GM18519 (cell line): ENCODE data around the gene SLC22A4.

ENCODE experiments used
- ATAC-seq: cut with Tn5 transposase; IDR thresholded peaks from one replicate; pipeline ENCODE4 v1.9.1; 2021; ENCODE audit warnings: mild to moderate bottlenecking, moderate library complexity; ENCODE audit not compliant: unreplicated experiment, low FRiP score

The SLC22A4 gene

DNA sequence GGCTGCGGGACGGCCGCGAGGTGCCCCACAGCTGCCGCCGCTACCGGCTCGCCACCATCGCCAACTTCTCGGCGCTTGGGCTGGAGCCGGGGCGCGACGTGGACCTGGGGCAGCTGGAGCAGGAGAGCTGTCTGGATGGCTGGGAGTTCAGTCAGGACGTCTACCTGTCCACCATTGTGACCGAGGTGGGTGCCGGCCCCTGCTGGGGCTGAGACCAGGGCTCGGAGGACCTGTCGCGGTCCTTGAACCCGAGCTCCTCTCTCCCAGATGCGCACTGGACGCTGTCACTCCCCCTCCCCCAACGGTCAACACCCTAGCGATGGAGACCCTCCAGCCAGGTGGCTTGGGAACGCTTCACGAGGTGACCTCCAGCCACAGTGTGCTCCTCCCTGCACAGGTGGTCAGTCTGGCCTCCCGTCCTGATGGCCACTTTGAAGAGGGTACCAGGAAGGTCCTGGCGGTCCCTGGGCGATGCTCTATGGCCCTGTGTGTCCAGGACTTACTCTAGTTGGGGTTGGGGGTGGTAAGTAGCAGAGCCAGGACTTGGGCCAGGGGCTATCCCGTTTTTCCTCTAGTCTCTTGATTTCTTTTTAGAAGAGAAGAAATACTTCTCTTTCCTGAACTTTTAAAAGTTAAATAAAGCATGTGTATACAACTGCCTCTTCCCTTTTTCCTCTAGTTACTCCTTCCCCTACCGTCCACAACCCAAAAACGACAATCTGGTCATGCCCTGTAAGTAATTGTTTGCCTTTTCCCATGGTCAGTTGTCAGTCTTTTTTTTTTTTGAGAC is 76.2 kb downstream of the SLC22A4 start:
- ATAC-seq, result no peak

DNA sequence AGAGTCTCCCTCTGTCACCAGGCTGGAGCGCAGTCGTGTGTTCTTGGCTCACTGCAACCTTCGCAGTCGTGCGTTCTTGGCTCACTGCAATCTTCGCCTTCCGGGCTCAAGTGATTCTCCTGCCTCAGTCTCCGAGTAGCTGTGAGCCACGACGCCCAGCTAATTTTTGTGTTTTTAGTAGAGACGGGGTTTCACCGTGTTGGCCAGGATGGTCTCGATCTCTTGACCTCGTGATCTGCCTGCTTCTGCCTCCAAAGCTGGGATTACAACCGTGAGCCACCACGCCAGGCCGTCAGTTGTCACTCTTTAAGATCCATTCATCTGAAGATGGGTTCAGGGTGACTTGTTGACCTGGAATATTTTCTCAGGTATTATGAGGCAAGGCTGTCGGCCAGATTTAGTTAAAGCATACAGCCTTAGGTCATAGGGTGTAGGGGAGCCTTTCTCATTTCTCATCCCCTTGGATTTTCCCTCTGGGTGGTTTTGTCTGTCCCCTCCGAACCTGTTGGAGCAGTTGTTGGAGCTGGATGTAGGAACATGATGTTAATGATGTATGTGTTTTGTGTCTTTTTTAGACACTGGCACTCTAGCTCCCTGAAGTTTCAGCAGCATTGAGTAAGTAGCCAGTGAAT is 76.9 kb downstream of the SLC22A4 start:
- ATAC-seq, result no peak

DNA sequence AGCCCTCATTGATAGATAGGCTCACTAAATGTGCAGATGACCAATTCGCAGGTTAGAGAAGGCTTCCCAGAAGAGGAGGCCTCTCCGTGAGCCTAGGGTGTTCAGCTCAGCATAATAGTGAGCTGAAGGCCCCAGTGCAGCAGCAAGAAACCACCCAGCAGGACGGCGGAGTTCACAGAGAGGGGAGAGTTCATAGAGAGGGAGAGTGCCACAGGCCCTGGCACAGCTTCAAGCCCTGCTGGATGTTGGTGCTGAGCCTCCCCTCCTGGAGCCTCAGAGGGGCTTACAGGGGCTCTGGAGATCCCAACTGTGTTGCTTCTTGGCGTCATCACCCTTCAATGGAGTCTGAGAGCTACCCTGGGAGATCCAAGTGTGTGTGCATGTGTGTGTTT is 77.4 kb downstream of the SLC22A4 start:
- ATAC-seq, result no peak

DNA sequence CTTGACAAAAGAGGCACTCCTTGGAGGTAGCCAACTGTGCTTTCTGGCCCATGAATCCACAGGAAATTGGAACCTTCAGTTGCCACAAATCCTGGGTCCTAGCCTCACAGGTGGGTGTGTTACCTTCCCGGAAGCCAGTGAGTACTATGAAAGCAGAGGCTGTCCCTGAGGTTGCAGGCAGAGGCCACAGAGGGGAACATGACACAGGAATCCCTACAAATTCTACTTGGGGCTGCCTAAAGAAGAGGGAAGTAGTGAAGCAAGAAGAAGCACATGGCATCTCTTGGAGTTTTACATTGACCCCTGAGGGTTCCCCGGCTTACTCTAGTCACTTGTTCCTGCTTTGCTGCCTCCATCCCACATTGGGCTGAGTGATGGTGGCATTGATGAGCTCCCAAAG is 77.9 kb downstream of the SLC22A4 start:
- no peak for ATAC-seq

DNA sequence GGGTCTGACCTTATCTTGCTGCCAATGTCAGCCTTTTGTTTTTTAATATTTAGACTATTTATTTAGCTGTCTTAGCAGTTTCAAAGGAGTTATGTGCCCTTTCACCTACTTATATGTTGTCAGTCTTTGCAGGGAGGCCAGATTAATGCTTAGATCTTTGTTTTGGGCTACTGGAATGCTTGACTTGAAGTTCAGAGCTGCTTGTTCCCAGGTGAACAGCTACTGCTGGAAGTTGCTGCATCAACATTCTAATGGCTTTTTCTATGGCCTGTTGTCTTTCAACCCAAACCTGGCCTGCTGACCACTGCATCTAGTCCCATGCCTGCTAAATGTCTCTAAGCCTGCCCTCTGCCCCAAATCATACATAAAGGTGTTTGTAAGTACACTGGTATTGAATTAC is 78.3 kb downstream of the SLC22A4 start:
- no peak for ATAC-seq

DNA sequence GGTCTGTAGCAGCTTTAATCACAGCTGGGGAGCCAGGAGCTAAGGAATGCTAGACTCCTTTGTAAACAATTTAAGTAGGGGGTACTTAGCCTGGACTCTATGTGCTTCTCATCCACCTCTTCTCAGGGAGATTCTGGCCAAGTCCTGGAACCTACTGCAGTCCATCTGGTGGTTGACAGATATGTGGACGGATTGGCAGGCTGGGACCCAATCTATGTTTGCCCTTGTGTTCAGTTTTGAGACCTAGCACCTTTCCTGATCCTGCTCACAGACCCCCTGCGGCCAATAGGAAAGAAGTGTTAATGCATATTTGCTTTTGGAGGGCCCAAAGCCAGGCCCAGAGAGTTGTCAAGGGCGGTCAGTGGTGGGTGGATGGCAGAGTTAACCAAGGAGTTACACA is 81.8 kb downstream of the SLC22A4 start:
- no peak for ATAC-seq

DNA sequence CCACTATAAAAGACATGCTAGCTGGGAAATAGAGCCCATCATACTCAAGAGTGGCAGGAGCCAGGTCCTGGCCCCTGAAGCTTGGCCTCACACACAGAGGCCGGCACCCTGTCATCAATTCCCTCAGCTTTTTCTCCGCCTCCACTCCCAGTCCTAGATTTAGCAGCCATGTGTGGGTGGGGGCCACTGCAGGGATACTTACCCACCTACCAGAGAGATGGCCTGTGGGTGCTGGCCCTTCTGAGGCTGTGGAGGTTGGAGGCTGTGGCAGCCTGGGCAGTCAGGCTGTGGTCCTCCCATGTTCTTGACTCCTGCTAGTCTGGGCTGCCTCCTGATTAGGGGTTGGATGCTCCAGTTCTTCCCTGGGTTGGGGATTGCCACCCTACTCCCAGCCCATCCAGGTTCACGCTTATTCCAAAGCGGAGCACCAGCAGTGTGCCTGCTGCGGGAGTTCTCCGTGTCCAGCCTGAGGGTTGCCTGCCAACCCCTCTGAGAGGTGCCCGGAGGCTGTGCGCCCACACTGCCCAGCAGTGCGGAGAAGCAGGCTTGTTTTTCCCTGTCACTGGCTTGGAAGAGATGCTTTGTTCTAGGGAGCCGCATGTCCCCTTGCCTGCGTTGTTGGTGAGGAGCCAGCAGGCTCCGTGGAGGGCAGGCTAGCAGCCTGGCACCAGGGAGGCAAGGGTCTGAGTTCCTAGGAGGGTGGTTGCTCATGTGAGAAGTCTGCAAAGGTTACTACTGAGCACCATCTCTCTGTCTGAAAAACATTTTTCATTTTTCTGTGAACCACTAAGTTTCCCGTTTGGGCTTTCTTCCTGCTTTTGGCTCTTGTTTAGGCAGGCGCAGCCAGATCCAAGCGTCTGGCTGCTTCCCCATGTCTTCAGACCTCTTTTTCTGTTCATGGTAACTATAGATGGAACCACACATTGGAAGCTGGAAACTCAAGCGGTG is 82.8 kb downstream of the SLC22A4 start:
- no peak for ATAC-seq

DNA sequence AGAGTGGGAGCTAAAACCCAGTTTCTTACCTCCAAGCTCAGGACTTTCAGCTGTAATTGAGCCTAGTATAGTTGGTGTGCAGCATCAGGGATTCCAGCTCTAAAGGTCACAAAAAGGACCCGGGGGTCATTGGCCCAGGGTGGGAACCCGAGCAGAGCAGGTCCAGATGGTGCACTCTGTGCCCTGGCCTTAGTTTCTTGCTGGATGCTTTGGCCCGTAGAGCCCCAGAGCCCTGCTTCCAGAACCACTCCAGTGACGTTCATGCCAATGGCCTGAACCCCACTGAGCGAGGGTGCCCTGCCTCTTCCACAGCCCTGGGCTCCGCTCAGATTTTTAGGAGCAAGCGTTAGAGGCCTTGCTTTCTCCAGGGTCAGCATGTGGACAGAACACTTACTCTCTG is 83.5 kb downstream of the SLC22A4 start:
- no peak for ATAC-seq

DNA sequence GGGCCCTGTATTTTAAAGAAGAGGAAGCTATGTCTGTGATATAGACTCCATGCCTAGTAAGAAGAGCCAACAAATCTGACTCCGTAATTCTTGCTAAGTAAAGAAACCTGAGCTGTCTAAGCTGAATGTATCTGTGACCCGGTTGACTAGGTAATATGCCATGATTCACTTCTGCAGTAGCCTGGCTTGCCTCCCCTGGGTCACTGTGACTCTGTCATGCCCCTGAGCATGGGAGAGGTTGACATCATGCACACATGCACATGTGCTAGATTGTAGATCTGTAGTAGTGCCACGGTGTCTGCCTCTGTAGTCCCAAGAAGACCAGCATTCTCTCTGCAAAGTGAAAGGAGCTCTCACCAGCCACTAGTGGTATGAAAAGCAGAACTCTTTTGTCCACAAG is 84.4 kb downstream of the SLC22A4 start:
- ATAC-seq, result no peak

DNA sequence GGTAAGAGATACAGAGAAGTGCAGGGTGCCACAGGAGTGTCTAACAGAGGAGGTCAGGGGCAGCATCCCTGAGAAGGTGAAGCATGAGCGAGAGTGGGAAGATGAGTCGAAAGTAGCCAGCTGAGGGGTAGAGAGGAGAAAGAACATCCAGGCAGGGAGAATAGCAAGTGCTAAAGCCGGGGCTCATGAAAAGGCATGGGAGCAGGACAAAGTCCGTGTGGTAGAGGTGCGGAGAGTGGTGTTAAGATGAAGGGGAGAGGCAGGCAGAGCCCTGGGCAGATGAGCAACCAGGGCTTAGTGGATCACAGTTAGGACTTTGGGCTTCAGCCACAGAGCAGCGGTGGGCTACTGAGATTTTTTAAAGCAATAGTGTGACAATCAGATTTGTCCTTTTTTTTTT is 85.9 kb downstream of the SLC22A4 start:
- ATAC-seq, result no peak

DNA sequence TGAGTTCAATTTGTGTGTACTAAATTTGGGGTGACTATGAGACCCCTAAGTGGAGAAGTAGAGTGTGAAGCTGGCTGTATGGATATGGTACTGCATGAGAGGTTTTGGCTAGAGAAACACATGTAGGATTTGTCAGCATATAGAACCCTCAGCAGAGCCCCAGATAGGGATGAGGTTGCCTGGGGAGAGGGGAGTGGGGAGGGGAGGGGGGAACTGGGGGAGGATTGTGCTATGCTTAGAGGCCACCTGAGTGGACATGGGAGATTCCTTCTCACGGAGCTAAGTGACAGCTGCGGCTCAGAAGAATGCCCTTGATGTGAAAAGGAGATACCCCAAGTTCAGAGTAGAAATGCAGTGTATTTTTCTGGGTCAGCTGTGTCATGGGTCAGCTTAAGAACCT is 86.5 kb downstream of the SLC22A4 start:
- no peak for ATAC-seq

DNA sequence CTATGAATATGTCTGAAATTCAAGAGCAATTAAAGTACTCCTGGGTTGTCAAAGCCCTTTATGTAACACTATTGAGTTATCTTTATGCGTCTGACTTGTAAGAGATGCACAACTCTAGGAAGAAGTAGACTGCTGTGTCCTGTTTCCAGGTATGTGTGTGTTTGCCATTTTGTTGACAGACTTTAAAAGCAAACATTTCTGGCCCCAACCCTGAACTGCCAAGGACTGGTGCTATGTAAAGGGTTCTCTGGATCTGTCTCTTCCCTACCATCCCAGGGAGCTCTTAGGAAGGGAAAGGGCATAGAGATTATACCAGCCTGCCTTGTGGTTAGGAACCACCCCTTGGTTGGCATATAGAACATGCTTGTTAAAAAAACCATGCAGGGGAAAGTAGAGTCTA is 87.4 kb downstream of the SLC22A4 start:
- ATAC-seq, result no peak

DNA sequence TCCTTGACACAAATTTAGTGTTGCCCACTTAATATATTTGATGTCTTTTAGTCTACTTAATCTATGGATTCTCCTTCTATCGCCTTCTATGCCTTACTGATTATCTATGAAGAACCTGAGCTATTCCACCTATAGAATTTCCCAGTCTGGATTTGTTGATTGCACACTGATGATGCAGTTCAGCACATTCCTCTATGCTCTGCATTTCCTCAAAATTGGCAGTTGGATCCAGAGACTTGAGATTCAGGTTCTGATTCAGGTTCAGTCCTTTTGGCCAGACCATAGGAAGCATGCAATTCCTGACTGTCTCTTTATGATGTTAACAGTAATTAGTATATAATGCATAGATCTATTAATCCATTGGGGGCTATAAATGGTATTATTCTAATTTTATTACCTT is 89.1 kb downstream of the SLC22A4 start:
- no peak for ATAC-seq

DNA sequence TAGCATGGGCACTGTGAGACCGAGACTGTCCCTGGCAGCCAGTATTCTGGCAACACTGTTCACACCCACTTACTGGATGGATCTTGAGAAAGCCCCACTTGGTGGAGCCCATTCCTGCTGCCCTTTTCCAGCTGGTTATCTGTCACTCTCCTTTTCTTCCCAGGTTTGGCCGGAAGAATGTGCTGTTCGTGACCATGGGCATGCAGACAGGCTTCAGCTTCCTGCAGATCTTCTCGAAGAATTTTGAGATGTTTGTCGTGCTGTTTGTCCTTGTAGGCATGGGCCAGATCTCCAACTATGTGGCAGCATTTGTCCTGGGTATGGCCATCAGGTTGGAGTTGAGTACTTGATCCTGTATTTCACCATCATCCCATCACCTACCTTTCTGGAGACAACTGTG is 89.8 kb downstream of the SLC22A4 start:
- ATAC-seq, result no peak

DNA sequence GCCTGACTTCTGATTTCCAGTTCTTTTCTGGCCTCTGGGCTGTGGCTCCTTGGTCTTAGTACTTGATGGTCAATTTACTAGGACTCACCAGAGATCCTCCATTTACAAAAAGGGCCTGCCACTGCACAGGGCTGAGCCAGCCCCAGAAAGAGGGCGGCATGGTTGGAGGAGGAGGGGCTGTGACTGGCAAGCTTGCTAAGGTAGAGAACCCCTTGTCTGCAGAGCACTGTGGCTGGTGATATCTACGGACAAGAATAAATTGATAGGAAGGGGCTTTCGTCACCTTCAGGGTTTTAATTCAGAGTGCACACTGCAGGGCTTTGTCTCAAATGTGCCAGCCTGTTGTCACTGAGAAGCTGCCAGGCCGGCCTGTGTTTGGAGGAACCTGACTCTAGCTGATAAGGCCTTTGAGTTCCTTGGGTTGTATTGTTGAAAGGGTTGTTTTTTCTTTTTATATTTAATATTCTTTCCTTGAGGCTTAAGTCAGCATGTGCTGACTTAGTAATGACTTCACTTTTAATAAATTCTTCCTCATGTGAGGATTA is 90.4 kb downstream of the SLC22A4 start:
- no peak for ATAC-seq

DNA sequence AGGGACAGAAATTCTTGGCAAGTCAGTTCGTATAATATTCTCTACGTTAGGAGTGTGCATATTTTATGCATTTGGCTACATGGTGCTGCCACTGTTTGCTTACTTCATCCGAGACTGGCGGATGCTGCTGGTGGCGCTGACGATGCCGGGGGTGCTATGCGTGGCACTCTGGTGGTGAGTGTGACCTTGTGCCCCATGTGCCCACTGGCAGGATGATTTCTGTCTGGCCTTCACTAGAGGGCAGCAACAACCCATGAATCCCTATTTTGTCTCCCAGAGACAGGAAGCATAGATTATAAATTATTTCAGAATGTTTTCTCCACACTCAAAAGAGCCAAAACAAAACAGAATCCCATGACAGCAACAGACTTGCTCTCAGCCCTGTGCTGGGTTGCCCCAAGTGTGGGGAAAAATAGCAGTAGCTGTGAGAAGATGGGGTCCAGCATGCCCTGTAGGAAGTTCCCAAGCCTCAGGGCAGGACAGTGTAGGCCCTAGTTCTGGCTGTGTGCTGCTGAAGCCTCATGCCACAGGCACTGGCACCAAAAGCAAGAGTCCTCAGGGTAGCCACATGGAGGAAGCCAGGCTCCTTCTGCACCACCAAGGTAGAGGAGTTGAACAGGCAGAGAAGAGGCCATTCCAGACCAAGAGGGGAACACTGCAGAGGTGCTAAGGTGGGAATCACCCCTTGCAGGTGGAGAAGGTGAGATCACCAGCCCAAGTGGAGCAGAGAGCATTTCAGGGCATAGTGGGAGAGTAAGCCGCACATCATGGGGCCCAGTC is 91.3 kb downstream of the SLC22A4 start:
- no peak for ATAC-seq

DNA sequence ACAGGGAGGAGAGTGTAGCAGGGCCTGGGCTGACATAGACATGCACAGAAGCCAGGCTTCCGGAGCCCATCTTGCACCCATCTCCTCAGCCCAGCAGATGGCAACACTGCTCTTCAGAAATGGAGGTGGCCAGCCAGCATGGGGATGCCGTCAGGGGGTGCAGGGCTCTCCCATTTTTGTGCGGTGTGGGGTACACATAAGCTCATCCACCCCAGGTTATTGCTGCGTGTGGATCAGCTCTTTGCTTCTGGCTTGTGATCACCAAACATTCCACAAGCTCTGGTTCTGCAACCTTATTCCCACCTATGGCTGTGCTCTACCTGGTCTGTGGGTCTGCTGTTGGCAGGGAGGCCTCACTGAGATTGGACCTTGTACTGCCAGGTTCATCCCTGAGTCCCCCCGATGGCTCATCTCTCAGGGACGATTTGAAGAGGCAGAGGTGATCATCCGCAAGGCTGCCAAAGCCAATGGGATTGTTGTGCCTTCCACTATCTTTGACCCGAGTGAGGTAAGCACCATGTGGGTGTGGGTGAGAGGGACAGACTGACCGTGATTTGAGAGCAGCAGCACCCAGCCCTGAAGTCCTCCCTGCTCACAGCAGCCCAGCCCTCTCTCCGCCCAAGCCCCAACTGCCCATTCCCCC is 92.6 kb downstream of the SLC22A4 start:
- ATAC-seq, result peak; percentile 73

DNA sequence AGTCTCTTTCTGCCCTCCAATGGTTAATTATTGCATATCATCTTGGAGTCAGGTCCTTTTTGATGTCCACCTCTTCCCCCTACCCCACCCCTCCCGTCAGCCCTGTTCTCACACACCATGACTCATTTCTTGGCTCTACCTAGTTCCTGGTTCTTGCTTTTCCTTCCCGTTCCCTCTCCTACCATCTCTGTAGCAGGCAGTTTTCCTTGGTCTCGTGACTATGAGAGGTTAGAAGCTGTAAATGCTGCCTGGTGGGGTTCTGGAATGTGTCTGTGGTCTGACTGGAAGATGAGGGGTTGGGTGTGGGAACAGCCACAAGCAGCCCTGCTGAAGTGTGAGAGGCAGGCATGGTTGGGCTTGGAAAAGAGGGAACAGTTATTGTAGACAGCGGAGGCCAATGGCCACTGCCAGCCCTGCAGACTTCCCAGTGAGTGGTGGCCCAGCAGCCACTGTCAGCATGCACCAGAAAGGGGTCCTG is 93.5 kb downstream of the SLC22A4 start:
- ATAC-seq, result no peak

DNA sequence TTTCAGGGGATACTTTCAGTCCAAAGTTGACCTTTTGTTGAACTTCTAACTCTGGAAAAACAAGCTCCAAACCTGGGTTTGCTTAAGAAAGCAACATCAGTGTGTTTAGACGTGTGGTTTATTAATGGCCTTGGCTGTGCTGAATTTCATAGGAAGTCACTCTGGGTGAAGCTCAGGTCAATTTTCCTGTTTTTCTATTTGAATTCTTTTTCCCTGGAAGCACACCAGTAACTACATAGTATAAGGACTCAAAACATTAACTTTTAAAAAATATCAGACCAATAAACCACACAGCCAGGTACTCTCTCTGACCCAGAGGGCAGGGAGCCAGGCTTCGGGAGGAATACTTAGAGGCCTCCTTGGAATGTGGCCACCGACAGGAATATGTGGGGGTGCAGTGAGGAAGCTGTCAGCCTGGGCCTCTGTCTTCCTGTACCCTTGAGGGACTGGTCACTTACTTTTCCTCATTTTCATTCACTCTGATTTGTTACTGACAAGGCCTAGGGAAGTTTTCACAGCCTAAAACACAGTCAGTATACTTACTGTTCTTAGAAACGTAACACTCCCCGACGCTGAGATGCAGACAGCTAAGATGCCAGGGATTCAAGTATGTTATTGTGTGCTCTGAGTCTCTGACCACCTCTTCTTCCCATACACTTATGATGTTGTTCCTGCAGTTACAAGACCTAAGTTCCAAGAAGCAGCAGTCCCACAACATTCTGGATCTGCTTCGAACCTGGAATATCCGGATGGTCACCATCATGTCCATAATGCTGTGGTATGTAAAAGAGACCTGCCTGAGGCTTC is 94.3 kb downstream of the SLC22A4 start:
- no peak for ATAC-seq
